Omental fat pad (tissue), 4 donors: ENCODE data around the gene TOLLIP. TPM values are rescaled to one million over a fixed set of nuclear protein-coding genes. Genes with fewer than 3 reads are reported as not detected.

Experiments used
- ATAC-seq: fragments of 150-250 bp; one replicate; pipeline ENCODE4 v1.9.1; 2016; ENCODE audit warnings: mild to moderate bottlenecking, moderate library complexity; ENCODE audit not compliant: low FRiP score
- DNase-seq: peaks from one replicate; pipeline ENCODE4 v3.0.0-alpha.2; 2019; ENCODE audit warnings: low spot score
- total RNA-seq, 4 donors: library from RNA; depleted of rRNA; stranded (reverse); fragments of >200 nt; gene quantifications; one replicate each; pipeline ENCODE4 v1.1.0, GENCODE V29; 2016
- TF ChIP-seq, protein P1 (sequence below), 3 donors: fragments of 450-650 bp; IDR thresholded peaks; one replicate each; pipeline ENCODE4 v1.5.1; 2016 to 2017; ENCODE audit warnings: antibody characterized with exemption in 3 of 3, mild to moderate bottlenecking in 3 of 3, moderate library complexity in 2 of 3

Gene TOLLIP
- total RNA-seq, 4 donors from 2014 or later, result 33.6 to 52.8 (median 39.9) TPM

DNA sequence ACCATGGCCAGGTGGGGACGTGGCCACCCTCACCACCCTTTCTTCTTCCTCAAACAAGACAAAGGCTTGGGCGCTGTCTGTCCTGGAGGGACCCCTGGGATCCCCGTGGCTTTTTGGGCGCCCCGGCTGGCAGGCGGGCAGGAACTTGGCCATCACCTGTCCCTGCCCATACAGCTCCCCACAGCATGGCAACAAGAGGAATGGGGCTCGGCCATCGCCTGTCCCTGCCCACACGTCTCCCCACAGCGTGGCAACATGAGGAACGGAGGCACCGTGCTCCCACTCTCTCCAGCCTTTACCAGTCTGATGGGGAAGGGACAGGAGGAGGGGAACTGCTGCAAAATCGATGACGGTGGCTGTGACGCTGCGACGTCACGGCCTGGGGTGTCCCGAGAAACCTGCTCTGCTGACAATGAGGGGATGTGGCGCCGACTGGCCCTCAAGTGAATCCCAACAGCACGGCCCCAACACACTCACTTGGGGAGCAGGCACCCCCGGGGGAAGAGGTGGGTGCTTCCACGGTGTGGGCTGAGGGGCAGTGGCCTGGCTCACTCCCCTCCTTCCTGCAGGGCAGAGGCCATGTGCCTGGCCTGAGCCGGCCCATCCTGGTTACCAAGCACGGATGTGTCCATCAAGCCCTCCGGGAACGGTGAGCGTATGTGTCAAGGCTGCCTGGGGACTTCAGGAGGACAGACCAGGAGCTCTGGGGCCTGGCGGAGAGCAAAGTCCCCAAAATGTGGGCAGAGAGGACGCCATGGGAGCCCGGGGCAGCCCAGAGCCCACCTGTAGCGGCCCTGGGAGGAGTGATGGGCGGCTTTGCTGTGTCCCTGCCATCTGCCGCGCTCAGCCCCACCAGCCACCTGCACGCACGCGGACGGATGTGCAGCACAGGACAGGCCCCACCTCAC lies 30.4 kb downstream of the TOLLIP start:
- no peak for DNase-seq
- ATAC-seq, result no peak
- TF ChIP-seq, protein P1, sequence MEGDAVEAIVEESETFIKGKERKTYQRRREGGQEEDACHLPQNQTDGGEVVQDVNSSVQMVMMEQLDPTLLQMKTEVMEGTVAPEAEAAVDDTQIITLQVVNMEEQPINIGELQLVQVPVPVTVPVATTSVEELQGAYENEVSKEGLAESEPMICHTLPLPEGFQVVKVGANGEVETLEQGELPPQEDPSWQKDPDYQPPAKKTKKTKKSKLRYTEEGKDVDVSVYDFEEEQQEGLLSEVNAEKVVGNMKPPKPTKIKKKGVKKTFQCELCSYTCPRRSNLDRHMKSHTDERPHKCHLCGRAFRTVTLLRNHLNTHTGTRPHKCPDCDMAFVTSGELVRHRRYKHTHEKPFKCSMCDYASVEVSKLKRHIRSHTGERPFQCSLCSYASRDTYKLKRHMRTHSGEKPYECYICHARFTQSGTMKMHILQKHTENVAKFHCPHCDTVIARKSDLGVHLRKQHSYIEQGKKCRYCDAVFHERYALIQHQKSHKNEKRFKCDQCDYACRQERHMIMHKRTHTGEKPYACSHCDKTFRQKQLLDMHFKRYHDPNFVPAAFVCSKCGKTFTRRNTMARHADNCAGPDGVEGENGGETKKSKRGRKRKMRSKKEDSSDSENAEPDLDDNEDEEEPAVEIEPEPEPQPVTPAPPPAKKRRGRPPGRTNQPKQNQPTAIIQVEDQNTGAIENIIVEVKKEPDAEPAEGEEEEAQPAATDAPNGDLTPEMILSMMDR (IDR thresholded peaks at IDR 0.05), result no peak

DNA sequence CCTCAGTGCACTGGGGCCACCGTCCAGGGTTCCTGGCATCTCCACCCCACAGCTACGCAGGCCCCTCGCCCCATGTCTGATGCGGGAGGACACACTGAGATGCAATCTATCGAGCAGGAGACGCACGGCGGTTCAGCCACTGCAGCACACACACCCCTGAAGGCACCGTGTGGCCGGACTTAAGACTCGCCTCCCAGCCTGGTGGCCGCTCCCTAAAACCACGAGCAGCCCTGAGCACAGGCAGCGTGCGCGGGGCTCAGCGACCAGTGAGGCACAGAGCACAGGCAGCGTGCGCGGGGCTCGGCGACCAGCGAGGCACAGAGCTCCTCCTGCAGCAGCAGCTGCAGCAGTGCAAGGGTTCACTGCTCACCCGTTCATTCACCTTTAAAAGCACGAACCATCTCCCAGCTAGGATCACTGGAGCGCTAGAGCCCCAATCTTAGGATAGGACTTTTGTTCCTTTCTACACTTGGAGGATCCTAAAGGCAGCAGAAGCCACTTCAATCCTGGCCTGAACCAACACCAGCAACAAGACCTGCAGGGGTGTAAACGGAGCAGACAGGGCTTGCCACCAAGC lies 31.4 kb downstream of the TOLLIP start:
- no peak for DNase-seq
- no peak for ATAC-seq
- TF ChIP-seq, protein P1 (IDR thresholded peaks at IDR 0.05), result no peak

DNA sequence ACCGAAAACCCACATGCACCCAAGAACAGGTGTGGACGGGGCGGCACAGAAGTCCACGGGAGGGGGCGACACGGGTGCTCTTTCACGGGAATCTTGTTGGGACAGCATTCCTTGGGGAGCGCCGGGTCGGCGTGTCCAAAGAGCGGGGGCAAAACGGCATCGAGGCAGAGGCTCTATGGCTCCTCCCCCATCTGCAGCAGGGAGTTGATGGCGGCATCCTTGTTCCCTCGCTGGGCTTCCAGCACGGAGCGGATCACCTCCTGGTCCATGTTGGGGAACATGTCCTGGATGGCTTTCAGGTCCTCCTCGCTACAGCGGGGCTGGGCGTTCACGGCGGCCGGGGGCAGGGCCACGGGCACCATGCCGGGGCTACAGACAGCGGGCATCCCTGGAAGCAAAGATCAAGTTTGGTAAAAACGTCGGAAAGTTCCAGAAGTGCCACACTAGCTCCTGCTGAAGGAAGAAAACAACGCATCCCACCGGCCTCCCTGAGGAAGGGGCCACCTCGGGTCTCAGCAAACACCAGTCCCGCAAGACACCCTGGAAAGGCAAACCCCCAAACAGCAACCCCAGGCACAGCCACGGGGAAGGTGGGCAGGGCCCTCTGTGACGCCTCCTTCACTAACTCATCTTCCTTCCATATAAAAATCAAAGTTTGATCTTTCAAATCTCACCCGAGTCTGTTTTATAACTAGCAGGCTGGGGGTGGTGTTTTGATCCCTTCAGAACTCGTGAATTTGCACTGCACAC lies 32.4 kb downstream of the TOLLIP start:
- TF ChIP-seq, protein P1 (IDR thresholded peaks at IDR 0.05), result no peak
- DNase-seq (no peak), ATAC-seq (no peak)

DNA sequence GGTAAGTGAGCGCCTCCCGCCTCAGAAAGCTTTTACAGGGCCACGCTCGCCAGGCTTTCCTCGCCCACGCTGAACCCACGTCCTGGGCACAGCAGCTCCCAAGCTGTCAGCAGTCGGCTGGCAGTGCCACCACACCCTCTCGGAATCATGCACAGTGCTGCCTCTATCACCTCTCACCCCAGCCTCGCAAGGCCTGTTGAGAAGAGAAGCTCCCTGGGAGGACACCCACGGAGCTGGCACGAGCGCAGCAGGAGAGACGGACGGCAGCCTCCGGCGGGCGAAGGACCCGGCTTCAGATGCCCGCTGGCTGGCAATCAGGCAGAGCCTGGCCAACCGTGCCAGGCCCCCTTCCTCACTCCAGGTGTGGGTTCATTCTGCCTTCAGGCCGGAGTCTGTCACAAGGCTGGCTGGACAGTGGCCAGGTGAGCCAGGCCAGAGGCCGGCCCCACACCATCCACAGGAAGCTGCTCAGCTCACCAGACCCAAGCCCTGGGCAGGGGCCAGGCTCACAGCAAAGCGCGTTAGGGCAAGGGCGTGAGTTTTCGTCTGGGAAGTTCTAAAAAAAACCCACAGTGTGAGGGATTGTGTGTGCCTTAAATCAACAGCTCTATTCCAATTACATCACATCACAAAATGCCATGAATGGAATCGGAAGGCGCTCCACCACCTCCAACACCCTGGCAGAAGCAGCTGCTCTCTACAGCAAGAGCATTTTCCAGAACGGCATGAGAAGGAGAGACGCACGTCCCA lies 33.2 kb downstream of the TOLLIP start:
- TF ChIP-seq, protein P1 (IDR thresholded peaks at IDR 0.05), result no peak
- DNase-seq (no peak), ATAC-seq (no peak)

DNA sequence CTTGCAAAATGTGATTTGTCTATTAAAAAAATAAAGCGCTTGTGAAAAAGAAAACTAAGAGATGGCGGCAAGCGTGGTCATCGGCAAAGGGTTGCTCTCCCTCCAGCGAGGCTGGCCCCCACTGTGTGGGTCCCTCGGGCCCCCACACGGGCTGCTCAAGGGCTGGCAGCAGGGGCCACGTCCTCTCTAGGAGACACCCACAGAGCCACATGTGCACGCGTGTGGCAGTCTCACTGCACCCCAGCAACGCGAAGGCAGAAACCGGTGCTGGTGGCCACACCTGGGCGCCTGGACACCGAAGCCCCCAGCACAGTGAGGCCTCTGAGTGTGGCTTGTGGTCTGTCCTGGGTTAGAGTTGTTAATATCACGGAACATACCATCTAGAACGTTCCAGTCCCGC lies 34.4 kb downstream of the TOLLIP start:
- TF ChIP-seq, protein P1 (IDR thresholded peaks at IDR 0.05), result no peak
- no peak for DNase-seq
- ATAC-seq, result no peak

DNA sequence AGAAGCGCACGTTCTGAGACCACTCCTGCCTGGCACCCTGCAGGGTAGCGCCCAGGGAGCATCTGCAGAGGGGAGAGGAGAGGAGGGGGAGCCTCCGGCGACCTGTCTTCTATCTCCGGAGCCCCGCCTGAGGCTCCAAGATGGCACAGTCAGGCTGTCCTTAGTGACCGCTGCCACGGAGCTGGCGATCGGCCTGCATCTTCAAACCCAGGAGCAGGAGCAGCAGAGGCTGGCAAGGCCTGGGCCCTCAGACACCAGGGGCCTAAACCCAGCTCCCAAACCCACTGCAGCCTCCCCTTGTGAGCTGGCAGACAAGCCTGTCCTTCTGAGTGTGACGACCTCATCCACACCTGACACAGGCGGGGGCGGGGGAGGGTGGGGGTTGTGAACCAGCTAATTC lies 34.9 kb downstream of the TOLLIP start:
- ATAC-seq (no peak), DNase-seq (no peak)
- TF ChIP-seq, protein P1 (IDR thresholded peaks at IDR 0.05), result no peak
